ENCODE results near the gene MEIS1. TPM values are rescaled to one million over a fixed set of nuclear protein-coding genes. Genes with fewer than 3 reads are reported as not detected.

The MEIS1 gene
- total and polyA plus RNA-seq, 2 donors (not counting 1 experiment from before 2014, with no cell fraction given): 0.03 TPM; not detected in 1

- no peaks in the 10 kb centered on the region for H3K4me1 Mint-ChIP-seq
- H3K9me3 Mint-ChIP-seq (ENCODE audit: insufficient read depth): no peaks in the 10 kb centered on the region
- no peaks in the 10 kb centered on the region for H3K36me3 ChIP-seq (replicated peaks in 1 of 2; ENCODE audit: control extremely low read depth in 1 of 2, control insufficient read depth in 1 of 2, extremely low read depth in 1 of 2, insufficient read depth in 2 of 2, low read length in 1 of 2)
Measured at GRCh38 chr2:66538291-66538690, 103.4 kb downstream of the MEIS1 start.

DNA sequence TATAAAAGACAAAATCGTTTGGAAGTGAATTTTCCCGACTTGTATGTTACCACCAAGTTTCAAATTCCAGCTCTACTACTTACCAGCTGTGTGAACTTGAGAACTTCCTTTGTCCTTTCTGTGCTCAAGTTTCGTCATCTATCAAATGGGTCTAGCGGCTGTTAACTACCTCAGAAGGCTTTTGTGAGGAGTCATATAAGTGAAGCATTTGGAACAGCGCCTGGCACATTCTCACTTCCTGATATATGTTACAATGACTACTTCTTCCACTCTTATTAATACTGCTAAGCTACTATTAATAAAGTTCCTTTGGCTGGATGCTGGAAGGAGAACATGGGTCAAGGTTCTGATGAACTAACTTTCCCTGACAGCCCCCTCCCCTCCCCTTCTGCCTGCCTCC, 104.5 kb downstream of the MEIS1 start:
- H3K4me3 Mint-ChIP-seq: no peak overlapping the region
- CTCF ChIA-PET: no interaction called here
- Histone ChIP-seq H2AFZ (ENCODE audit: insufficient read depth, low read depth, low read length, poor library complexity, severe bottlenecking) (no peak overlapping the region), H4K20me1 (ENCODE audit: control insufficient read depth, insufficient read depth, low read length, poor library complexity, severe bottlenecking) (no peaks in the 10 kb centered on the region), H3K9me3 (ENCODE audit: control extremely low read depth in 1 of 3, control insufficient read depth in 2 of 3, insufficient read depth in 1 of 3, low read length in 2 of 3) (no peaks in the 10 kb centered on the region), H3K79me2 (ENCODE audit: control insufficient read depth, insufficient read depth, low read length) (no peaks in the 10 kb centered on the region), H3K9ac (ENCODE audit: low read length) (no peak overlapping the region), H3K4me3 (ENCODE audit: control extremely low read depth in 1 of 5, extremely low read depth in 1 of 5, insufficient read depth in 1 of 5, low read depth in 2 of 5, low read length in 4 of 5) (no peak overlapping the region), H3K27me3 (replicated peaks in 1 of 4; ENCODE audit: control extremely low read depth in 1 of 4, control insufficient read depth in 3 of 4, insufficient read depth in 4 of 4, low read length in 3 of 4) (no peaks in the 10 kb centered on the region), H3K4me2 (replicated peaks; ENCODE audit: low read depth, low read length, poor library complexity, severe bottlenecking) (no peak overlapping the region), H3K27ac (ENCODE audit: low read length in 2 of 2) (no peak overlapping the region), H3K36me3 (replicated peaks in 1 of 2; ENCODE audit: control extremely low read depth in 1 of 2, control insufficient read depth in 1 of 2, extremely low read depth in 1 of 2, insufficient read depth in 2 of 2, low read length in 1 of 2) (no peaks in the 10 kb centered on the region), H3K4me1 (ENCODE audit: control insufficient read depth in 2 of 2, insufficient read depth in 2 of 2, low read length in 2 of 2) (no peaks in the 10 kb centered on the region)
- ATAC-seq (ENCODE audit: low read depth) (no peak), DNase-seq (no peak)
- no peak overlapping the region for H3K27ac Mint-ChIP-seq
- peaks cover 3% of the 10 kb centered on the region for H3K27me3 Mint-ChIP-seq
- no peak for TF ChIP-seq EZH2 (IDR thresholded peaks at IDR 0.05; ENCODE audit: borderline replicate concordance, insufficient read depth, low read depth, low read length, poor library complexity, severe bottlenecking)
- TF ChIP-seq, protein P1, sequence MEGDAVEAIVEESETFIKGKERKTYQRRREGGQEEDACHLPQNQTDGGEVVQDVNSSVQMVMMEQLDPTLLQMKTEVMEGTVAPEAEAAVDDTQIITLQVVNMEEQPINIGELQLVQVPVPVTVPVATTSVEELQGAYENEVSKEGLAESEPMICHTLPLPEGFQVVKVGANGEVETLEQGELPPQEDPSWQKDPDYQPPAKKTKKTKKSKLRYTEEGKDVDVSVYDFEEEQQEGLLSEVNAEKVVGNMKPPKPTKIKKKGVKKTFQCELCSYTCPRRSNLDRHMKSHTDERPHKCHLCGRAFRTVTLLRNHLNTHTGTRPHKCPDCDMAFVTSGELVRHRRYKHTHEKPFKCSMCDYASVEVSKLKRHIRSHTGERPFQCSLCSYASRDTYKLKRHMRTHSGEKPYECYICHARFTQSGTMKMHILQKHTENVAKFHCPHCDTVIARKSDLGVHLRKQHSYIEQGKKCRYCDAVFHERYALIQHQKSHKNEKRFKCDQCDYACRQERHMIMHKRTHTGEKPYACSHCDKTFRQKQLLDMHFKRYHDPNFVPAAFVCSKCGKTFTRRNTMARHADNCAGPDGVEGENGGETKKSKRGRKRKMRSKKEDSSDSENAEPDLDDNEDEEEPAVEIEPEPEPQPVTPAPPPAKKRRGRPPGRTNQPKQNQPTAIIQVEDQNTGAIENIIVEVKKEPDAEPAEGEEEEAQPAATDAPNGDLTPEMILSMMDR (IDR thresholded peaks at IDR 0.05): no peak
- no peaks in the 10 kb centered on the region for H3K9me3 Mint-ChIP-seq (ENCODE audit: insufficient read depth)
- no CpG with 5 or more reads among the region's 5 CpGs for WGBS (ENCODE audit: insufficient coverage)
- no peaks in the 10 kb centered on the region for H3K4me1 Mint-ChIP-seq
- POLR2A ChIA-PET: interaction anchor here (0.6 kb wide), 1 partner anchor 36 kb away, joined by 4 read pairs; no protein-coding TSS in a partner anchor
- intact Hi-C loops (cut with micrococcal nuclease): no loop called here

More at GRCh38 chr2:66538291-66538690, 103.4 kb downstream of the MEIS1 start:
- H2AFZ ChIP-seq (ENCODE audit: insufficient read depth, low read depth, low read length, poor library complexity, severe bottlenecking): no peak overlapping the region
- no peak overlapping the region for H3K27ac ChIP-seq (ENCODE audit: low read length in 2 of 2)
- H3K27me3 ChIP-seq (replicated peaks in 1 of 4; ENCODE audit: control extremely low read depth in 1 of 4, control insufficient read depth in 3 of 4, insufficient read depth in 4 of 4, low read length in 3 of 4): no peaks in the 10 kb centered on the region
- Mint-ChIP-seq H3K27me3 (no peaks in the 10 kb centered on the region), H3K27ac (no peak overlapping the region), H3K4me3 (no peak overlapping the region)
- CTCF ChIA-PET: no interaction called here
- TF ChIP-seq, protein P1 (IDR thresholded peaks at IDR 0.05): no peak
- TF ChIP-seq EZH2 (IDR thresholded peaks at IDR 0.05; ENCODE audit: borderline replicate concordance, insufficient read depth, low read depth, low read length, poor library complexity, severe bottlenecking): no peak
- H3K4me2 ChIP-seq (replicated peaks; ENCODE audit: low read depth, low read length, poor library complexity, severe bottlenecking): no peak overlapping the region
- H3K4me3 ChIP-seq (ENCODE audit: control extremely low read depth in 1 of 5, extremely low read depth in 1 of 5, insufficient read depth in 1 of 5, low read depth in 2 of 5, low read length in 4 of 5): no peak overlapping the region
- no peaks in the 10 kb centered on the region for H3K9me3 ChIP-seq (ENCODE audit: control extremely low read depth in 1 of 3, control insufficient read depth in 2 of 3, insufficient read depth in 1 of 3, low read length in 2 of 3)
- H3K9ac ChIP-seq (ENCODE audit: low read length): no peak overlapping the region
- H4K20me1 ChIP-seq (ENCODE audit: control insufficient read depth, insufficient read depth, low read length, poor library complexity, severe bottlenecking): no peaks in the 10 kb centered on the region
- no peaks in the 10 kb centered on the region for H3K4me1 ChIP-seq (ENCODE audit: control insufficient read depth in 2 of 2, insufficient read depth in 2 of 2, low read length in 2 of 2)
- no peaks in the 10 kb centered on the region for H3K79me2 ChIP-seq (ENCODE audit: control insufficient read depth, insufficient read depth, low read length)
- DNase-seq (no peak), ATAC-seq (ENCODE audit: low read depth) (no peak)
- intact Hi-C loops (cut with micrococcal nuclease): no loop called here
- POLR2A ChIA-PET: no interaction called here
- no CpG with 5 or more reads among the region's 1 CpG for whole genome bisulfite sequencing (ENCODE audit: insufficient coverage)

Data from B cell (primary cell).